ENCODE measurements around the gene COPS8.
A peak's percentile ranks its signal among the peaks of the same experiment; 100 is the strongest.

COPS8 gene

DNA sequence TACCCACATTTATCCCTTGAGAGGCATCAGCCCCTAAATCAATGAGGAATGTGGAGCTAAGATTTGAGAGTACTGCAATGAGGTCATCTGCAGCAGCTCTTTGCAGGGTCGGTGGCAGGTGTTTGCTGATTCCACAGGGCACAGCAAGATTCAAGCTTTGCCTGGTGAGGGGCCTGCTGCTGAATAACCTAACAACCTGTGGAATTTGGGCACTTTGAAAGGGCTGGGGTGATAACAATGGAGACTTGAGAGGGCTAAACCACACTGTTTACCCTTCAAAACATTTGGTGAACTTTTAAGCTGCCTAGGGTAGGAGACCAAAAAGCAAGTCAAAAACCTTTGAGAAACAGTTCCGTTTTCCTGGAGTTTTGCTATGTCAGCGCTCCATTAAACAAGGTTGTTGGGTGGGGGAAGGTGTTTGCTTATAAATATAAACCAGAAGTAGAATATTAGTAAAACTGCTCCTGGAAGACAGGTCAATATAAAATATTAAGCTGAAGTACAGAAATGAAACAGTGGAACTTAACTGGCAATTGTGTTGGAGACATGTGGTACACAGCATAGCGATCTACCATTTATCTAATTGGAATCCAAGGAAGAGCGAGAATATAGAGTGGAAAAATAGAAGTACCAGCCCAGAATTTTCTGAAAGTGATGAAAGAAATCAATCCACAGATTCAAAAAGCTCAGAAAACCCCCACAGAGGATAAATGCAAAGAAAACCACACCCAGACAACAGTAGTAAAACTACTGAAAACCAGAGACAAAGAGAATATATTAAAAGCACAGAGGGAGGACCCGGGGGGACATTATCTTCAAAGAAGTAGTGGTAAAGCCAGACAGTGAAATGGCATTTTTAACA, 15.7 kb downstream of the COPS8 start:
- DNase-seq (ENCODE audit: low spot score) = no peak

DNA sequence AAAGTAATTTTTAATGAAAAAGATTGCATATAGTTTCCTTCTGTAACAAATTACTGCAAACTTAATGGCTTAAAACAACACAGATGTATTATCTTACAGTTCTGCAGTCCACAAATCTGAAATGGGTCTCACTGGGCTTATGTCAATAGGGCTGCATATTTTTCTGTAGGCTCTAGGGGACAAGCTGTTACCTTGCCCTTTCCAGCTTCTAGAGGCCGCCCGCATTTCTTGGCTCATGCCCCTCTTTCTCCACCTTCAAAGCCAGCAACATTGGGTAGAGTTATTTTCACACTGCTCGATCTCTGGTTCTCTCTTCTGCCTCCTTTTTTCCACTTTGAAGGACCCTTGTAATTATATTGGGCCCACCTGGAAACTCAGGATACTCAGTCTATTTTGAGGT, 16.7 kb downstream of the COPS8 start:
- no peak for DNase-seq (ENCODE audit: low spot score)

DNA sequence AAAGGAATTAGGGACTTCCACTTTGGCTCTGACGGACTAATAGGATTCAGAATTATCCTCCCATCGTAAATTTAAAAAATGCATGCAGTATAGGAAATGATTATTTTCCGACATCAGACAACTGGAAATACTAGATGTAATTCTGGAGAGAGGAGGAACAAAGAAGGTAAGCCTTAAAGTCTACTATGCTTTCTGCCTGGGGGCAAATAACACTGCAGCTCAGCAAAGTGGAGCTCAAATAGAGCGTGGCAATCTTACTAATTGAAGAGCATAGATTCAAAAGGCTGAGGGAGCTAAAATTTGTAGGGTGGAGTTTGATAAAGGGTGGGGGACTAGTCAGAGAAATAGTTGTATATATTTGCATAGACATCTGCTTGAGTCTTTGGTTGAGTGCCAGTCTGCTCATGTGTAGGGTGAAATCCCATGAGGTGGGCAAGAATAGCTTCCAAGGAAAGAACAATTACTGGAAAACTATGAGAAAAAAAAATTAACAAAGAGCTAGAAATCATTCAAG, 23.8 kb downstream of the COPS8 start:
- no peak for DNase-seq (ENCODE audit: low spot score)

DNA sequence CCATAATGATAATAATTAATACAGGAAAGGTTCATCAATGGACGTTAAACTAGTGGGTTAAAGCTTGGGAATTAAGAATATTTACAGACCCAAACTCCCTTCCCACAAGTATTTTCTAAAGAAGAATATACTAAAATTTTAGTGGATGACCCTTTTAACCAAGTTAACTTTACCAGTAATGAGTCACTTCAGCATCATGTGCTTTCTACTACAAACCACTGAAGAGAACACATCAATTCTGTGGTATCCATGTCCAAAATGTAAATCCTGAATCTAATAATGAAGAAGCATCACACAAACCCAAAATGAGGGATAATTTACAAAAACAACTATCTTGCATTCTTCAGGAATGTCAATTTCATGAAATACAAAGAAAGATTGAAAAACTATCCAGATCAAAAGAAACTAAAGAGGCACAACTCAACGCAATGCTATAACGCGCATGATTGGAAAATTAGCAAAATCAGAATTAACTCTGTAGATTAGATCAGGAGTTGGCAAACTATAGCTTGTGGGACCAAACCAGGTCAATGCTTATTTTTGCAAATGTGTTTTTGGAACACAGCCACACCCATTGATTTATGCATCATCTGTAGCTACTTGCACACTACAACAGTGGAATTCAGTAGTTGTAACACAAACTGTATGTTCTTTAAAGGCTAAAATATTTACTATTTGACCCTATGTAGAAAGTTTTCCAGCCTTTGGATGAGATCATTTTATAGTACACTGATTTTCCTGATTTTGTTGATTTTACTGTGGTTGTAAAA, 27.5 kb downstream of the COPS8 start:
- DNase-seq (ENCODE audit: low spot score) = no peak

DNA sequence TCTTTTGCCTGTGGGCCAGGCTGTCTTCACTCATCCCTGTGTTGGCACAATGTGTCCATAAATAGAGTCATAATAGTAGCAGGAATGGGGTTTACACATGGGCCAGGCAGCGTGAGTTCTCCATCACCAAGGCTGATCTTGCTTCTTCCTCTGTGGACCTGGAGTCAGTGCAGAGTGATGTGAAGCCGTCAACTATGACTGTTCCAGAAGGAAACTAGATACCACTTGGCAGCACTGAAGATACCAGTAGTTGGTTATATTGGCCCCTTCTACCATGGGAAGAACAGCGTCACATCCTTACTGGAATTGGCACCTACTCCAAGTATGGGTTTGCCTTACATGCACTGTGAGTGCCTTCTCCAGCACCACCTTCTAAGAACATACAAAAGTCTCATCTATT, 30.2 kb downstream of the COPS8 start:
- DNase-seq (ENCODE audit: low spot score) = no peak

DNA sequence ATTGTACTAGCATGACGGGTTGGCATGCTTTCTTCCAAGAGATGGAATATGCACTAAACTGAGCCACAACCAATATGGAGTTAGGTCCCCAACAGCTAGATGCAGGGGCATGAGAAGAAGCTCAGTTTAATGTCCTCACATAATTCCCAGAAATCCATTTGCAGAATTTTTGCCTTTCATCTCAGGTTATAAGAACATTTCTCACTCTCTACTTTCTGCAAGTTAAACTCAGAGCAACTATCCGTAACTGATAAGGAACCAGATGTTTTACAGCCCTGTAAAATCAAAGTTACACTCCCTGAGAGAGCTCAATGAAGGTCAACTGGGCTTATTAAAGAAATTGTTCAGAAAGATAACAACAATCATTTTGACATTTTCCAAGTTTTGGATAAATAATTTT, 30.7 kb downstream of the COPS8 start:
- no peak for DNase-seq (ENCODE audit: low spot score)

DNA sequence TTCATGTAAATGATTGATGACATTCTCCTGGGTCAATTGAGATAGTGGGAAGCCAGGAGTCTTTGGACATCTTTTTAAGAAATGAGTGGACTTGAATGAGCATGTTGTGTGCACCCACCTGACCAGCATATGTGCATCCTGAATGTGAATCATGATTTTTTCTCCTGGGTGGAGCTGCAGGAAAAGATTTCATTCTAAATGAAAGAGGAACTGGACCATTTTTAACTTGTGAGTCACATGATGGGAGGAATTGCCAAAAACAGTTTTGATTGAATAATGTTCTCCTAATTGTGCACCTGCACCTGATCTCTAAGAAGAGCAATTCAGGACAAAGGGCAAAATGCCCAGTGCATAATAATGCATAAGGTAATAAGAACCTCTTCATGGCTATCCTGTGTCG, 32.3 kb downstream of the COPS8 start:
- DNase-seq (ENCODE audit: low spot score) = no peak

DNA sequence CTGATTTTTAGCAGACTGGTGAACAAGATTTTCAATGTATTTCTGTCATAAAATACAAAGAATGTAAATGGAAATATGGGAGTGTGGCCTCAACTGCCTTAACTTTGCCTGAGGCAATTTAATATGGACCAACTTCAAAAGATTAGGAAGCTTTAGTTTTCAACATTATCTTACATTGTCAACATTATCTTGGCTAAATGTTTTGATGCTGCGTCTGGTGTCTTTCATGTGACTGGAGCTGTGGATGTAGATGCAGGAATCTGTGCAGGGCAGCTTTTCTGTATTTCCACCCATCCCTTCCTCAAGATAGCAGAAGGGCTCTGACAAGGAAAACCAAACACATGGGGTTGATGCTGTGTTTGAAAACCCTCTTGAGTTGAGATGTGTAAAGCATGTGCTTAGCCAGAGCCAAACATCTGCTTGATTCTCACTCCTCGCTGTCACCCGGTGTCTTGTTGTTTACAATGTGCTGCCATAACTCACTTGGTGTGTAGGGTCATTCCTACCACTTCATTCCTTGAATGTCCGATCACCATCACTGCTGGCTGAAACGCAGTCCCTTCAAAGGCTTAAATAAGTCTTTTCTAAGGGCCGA, 33.0 kb downstream of the COPS8 start:
- DNase-seq (ENCODE audit: low spot score) = no peak

DNA sequence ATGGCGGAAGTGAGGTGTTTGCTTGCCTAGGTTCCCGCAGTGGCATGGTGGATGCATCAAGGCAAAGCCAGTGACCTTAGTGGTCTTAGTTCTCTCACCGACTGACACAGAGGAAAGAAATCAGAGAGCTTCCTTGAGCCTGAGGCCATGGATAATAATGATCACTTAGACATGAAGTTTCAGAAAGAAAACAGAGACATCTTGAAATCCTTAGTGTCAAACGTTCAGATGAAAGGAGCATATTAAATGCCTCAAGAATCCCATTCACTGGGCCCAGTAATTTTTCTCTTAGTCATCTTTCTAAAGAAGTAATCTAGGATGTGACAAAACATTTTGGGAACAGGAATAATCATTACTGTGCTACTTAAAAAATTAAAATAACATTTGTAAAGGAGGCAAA, 35.2 kb downstream of the COPS8 start:
- DNase-seq (ENCODE audit: low spot score) = no peak

DNA sequence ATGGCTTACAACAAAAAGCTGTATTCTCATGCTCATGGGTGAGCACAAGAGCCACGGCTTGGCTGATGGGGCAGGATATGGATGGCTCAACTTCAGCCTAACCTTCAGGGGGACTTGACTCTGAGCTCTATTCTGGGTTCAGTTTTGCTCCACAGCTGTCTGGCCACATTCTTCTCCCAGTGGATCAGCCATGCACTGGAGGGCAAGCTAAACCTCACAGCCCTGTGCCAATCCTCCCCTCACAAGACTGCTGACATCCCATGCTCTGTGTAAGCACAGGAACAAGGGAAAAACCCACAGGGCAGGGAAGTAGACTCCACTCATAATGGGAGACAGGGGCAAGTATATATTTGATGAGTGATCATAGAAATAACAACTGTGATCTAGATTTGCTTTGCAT, 35.6 kb downstream of the COPS8 start:
- DNase-seq (ENCODE audit: low spot score) = no peak

DNA sequence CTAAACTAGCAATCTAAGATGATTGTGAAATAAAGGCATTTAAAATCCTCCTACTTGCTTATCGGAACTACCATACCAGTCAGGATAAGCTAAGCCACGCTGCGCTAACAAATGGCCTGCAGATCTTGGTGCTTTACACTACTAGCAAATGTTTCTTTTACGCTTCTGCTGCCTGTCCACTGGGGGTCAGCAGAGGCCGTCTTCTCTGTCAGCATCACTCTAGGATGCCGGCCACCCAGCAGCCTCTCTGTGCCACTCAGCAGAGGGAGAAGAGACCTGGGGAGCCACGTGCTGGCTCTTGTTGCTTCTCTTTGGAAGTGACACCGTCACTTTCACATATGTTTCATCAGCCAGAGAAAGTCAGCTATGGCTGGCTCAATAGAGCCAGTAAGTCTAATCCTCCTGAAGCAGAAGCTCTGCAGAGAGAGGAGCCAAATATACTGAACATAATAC, 36.6 kb downstream of the COPS8 start:
- peak; percentile 3 for DNase-seq (ENCODE audit: low spot score)

DNA sequence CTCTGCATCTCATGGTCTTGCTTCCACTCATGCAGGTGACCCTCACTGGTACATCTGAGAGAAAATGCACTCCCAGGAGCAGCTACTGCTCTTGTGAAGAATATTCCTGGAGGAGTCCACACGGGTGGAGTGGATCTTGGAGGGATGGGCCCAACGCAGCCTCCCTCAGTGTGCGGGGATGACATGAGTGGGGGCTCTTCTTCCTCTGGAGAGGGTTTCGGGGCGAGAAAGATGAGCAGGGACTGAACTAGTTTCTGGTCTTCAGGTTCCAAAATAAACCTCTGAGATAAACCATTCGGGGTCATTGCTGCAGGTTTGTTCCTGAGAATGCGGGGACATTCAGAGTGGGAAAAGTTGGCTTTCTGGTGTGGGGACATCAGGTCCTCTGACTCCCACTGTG, 39.1 kb downstream of the COPS8 start:
- DNase-seq (ENCODE audit: low spot score) = no peak

DNA sequence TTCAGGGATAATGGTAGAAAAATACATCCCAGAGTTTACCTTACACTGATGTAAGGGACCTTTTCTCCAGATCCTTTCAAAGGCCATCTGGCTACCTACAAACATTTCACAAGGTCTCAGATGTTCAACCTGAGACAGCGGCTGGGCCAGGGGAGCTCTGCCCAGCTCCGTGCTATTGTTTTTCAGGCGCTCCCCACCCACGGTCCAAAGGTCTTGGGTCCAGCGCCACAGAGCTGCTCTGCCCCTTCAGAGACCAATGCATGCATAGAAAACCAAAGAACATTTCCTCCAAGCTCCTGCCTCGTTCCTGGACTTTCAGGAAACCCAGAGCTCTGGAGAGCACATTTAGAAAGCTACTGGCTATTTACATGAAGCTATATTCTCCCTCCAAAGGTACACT, 40.3 kb downstream of the COPS8 start:
- DNase-seq (ENCODE audit: low spot score) = no peak

DNA sequence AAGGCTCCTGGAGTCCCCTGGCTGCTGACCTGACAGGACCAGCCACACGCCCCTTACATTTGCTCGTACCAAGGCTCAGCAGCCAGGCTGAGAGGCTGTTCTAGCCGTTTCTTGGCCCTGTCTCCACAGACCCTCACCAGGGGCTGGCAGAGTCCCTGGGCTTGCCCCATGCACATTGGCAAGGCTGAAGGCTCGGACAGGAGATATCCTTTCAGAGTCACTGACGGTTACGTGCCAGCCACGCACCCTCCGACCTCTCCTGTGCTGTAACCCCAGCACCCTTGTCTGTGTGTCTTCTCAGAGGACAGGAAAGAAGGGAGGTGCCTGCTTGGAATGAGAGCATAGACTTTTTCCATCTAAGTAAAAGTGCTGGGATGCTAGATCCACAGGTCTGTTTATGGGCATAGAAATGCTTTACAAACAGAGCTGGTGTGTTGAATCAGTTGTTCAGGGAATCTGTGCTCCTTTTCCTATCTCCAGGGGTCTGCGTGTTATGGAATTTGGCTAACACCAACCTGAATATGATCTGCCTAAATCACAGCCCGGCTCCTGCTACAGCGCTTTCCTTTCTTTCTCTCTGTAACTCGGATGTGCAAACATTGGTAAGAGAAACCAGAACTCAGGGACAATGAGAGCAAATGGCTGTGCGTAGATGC, 41.0 kb downstream of the COPS8 start:
- no peak for DNase-seq (ENCODE audit: low spot score)

DNA sequence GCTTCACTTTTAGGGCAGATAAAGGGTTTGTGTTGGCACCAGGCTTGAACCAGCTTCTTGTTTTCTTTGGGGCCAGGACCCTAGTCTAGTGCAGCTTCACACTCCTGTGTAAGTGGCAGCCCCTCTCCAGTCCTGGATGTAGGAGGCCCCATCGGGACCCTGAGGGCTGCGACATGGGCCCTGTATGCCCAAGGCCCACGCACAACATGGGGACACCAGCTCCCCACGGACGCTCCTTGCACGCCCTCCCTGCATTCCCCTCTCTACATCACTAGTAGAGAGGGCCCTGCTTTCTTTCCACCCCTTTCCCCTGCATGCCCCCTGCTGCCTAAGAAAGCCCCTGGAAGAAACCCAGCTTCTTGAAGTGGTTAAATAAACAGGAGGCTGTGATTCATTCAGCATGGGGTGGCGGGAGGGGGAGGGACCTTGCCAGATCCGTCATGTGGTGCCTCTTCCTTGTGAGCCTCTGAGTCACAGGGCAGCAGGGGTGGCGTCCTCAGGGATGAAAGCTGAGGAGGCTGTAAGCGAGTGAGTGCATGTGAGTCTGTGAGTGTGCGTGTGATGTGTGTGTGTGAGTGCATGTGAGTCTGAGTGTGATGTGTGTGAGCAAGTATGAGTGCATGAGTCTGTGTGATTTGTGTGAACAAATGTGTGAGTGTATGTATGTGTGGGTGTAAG, 42.5 kb downstream of the COPS8 start:
- peak; percentile 5 for DNase-seq (ENCODE audit: low spot score)

DNA sequence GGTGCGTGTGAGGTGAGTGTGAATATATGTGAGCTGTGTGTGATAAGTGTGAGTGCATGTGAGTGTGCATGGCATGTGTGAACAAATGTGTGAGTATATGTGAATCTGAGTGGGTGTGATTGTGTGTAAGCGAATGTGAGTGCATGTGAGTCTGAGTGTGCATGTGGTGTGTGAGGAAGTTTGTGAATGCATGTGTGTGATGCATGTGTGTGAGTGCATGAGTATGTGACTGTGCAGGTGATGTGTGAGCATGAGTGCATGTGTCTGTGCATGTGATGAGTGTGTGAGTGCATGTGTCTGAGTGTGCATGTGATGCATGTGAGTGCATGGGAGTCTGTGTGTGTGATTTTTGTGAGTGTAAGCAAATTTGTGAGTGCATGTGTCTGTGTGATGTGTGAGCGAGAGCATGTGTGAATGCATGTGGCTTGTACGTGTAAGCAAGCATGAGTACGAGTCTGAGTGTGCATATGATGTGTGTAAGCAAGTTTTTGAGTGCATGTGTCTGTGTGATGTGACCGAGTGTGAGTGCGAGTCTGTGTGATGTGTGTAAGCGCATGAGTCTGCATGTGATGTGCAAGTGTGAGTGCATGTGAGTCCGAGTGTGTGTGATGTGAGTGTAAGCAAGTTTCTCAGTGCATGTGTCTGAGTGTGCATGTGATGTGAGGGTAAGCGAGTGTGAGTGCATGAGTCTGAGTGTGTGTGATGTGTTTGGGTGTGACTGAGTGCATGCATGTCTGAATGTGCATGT, 43.3 kb downstream of the COPS8 start:
- no peak for DNase-seq (ENCODE audit: low spot score)

DNA sequence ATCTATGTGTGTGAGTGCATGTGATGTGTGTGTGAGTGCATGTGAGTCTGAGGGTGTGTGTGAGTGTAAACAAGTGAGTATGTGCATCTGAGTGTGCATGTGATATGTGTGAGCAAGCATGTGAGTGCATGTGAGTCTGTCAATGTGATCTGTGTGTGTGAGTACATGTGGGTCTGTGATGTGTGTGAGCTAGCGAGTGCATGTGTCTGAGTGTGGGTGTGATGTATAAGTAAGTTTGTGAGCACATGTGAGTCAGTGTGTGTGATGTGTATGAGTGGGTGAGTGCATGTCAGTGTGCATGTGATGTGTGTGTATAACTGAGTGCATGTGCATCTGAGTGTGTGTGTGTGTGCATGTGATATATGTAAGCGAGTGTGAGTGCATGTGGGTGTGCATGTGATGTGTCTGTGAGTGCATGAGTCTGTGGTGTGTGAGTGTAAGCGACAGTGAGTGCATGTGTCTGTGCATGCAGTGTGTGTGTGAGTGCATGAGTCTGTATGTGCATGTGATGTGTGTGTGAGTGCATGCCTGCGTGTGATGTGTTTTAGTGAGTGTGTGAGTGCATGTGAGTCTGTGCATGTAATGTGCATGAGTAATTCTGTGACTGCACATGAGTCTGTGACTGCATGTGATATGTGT, 44.1 kb downstream of the COPS8 start:
- DNase-seq (ENCODE audit: low spot score) = no peak

DNA sequence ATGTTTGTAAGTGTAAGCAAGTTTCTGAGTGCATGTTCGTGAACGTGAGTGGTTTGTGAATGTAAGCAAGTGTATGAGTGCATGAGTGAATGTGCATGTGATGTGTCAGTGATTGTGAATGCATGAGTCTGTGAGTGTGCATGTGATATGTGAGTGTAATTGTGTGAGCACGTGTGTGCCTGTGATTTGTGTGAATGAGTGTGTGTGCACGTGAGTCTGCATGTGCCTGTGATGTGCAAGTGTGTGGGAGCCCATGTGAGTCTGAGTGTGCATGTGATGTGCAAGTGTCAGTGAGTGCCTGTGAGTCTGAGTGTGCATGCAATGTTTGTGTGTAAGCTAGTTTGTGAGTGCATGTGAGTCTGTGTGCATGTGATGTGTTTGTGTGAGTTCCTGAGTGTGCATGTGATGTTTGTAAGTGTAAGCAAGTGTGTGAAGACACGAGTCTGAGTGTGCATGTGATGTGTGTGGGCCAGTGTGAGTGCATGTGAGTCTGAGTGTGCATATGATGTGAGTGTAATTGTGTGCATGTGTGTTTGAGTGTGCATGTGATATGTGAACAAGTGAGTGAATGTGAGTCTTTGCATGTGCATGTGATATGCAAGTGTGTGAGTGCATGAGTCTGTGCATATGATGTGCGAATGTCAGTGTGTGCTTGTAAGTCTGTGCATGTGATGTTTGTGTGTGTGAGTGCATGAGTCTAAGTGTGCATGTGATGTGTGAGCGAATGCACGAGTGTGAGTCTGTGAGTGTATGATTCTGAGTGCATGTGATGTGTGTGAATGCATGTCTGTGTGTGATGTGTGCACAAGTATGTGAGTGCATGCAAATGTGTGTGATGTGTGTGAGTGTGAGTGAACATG, 45.1 kb downstream of the COPS8 start:
- DNase-seq (ENCODE audit: low spot score) = no peak

DNA sequence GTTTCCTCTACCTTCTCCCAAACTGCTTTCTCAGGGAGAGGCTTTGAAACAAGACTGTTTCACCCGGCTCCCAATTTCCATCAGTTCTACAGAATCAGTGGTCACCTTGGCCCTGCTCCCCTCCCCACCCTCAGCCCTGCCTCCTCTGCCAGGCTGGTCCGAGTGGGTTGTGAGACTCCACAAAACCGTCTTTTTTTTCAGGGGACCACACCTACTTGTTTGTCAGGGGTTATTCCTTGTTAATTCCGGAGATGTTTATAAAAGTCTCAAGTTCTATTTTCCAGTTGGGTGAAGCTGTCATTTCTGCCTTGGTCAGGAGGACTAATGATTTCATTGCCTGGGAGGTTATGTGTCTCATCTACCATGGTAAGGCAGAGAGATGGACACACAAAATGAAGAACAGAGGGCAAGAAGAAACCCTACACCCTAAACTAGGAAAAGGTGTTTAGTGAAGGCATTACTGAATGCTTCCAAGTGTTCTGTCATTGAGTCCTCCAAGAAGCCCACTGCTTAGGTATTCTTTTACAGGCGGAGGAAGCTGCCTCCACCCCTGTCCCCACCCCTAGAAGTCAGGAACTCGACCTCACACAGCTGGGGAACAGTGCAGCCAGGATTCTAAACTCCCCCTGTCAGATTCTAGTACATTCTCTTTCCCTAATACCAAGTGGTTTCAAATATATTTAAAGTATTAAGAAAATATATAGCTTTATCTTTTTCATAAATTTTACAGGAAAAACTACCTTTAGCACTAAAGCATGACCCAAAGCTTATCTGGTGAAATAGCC, 46.3 kb downstream of the COPS8 start:
- no peak for DNase-seq (ENCODE audit: low spot score)

All from globus pallidus (tissue), 1 donor.